ENCODE results near the gene FBXO21.
"Not testable (repeated sequence)": the region's sequence is repeated elsewhere in the genome, so short reads cannot be mapped to it uniquely, and the experiment has no call there.

The FBXO21 gene

GRCh38 chr12:117190210-117190781 is at the start of gene FBXO21:
FBXO21 (minus strand) TSS chr12:117190470; CDS start chr12:117190456, 14 bp downstream.
- peak; percentile 85 to 88 for DNase-seq

GRCh38 chr12:117236456-117237001 is 46.3 kb upstream of the FBXO21 start:
- DNase-seq: peak; percentile 28 to 60

- DNase-seq: no peak
Observed at GRCh38 chr12:117235261-117235660, 45.0 kb upstream of the FBXO21 start.

GRCh38 chr12:117234441-117234840 is 44.2 kb upstream of the FBXO21 start:
- DNase-seq: no peak

GRCh38 chr12:117231750-117232149 is 41.5 kb upstream of the FBXO21 start:
- peak in 1 of 2 experiments; percentile 26 for DNase-seq

GRCh38 chr12:117228239-117228638 is 38.0 kb upstream of the FBXO21 start:
- no peak for DNase-seq

GRCh38 chr12:117227000-117227653 is 36.9 kb upstream of the FBXO21 start:
- no peak for DNase-seq

GRCh38 chr12:117226505-117226904 is 36.2 kb upstream of the FBXO21 start:
- DNase-seq: no peak

- DNase-seq: no peak
Observed at GRCh38 chr12:117225179-117225578, 34.9 kb upstream of the FBXO21 start.

GRCh38 chr12:117220947-117221346 is 30.7 kb upstream of the FBXO21 start:
- not testable (repeated sequence) for DNase-seq

GRCh38 chr12:117218149-117218548 is 27.9 kb upstream of the FBXO21 start:
- no peak for DNase-seq

GRCh38 chr12:117216686-117217085 is 26.4 kb upstream of the FBXO21 start:
- DNase-seq: no peak

GRCh38 chr12:117214797-117215196 is 24.5 kb upstream of the FBXO21 start:
- no peak for DNase-seq

GRCh38 chr12:117213295-117213808 is 23.1 kb upstream of the FBXO21 start:
- DNase-seq: no peak

GRCh38 chr12:117212563-117213190 is 22.4 kb upstream of the FBXO21 start:
- DNase-seq: peak in 1 of 2 experiments; percentile 69

GRCh38 chr12:117210266-117210918 is 20.1 kb upstream of the FBXO21 start:
- no peak for DNase-seq

GRCh38 chr12:117209626-117210025 is 19.4 kb upstream of the FBXO21 start:
- DNase-seq: no peak

- DNase-seq: no peak
Observed at GRCh38 chr12:117208811-117209455, 18.7 kb upstream of the FBXO21 start.

GRCh38 chr12:117208206-117208605 is 17.9 kb upstream of the FBXO21 start:
- no peak for DNase-seq

GRCh38 chr12:117207675-117208074 is 17.4 kb upstream of the FBXO21 start:
- no peak for DNase-seq

- no peak for DNase-seq
Observed at GRCh38 chr12:117202556-117202955, 12.3 kb upstream of the FBXO21 start.

- no peak for DNase-seq
Observed at GRCh38 chr12:117202033-117202432, 11.8 kb upstream of the FBXO21 start.
